Measurements from ENCODE around the gene KLF11. TPM values are rescaled to one million over a fixed set of nuclear protein-coding genes. Genes with fewer than 3 reads are reported as not detected.

Gene KLF11
- total RNA-seq, 4 donors from 2014 or later, result 20.1 to 57.2 (median 33.6) TPM

GRCh38 chr2:10094271-10094814 is 51.0 kb downstream of the KLF11 start:
- H3K9me3 ChIP-seq, result no peaks in the 10 kb centered on the region
- H3K36me3 ChIP-seq, result no peaks in the 10 kb centered on the region
- H3K27ac ChIP-seq, result no peak overlapping the region
- ATAC-seq, result no peak
- TF ChIP-seq EP300 (IDR thresholded peaks at IDR 0.05) (no peak), POLR2A (IDR thresholded peaks at IDR 0.05) (no peak), POLR2AphosphoS5 (IDR thresholded peaks at IDR 0.05) (no peak), CTCF (IDR thresholded peaks at IDR 0.05) (no peak)
- H3K4me1 ChIP-seq, result peaks cover 0 to 18% (median 11%) of the 10 kb centered on the region in 3 donors
- H3K27me3 ChIP-seq, result peaks cover 29% of the 10 kb centered on the region
- H3K4me3 ChIP-seq, result no peak overlapping the region
- 80 to 92% methylated on average over 2 of the region's 13 CpGs for WGBS, 2 donors (ENCODE audit: low coverage in 1 of 2)

- Histone ChIP-seq H3K9me3 (no peaks in the 10 kb centered on the region), H3K27me3 (peaks cover 29% of the 10 kb centered on the region), H3K36me3 (no peaks in the 10 kb centered on the region), H3K4me3 (no peak overlapping the region), H3K4me1 (peaks cover 0 to 18% (median 11%) of the 10 kb centered on the region in 3 donors), H3K27ac (no peak overlapping the region)
- no peak for TF ChIP-seq CTCF (IDR thresholded peaks at IDR 0.05)
- TF ChIP-seq EP300 (IDR thresholded peaks at IDR 0.05), result no peak
- TF ChIP-seq POLR2AphosphoS5 (IDR thresholded peaks at IDR 0.05), result no peak
- TF ChIP-seq POLR2A (IDR thresholded peaks at IDR 0.05), result no peak
- ATAC-seq, result no peak
- 80 to 87% methylated on average over 9 of the region's 9 CpGs for WGBS, 2 donors (ENCODE audit: low coverage in 1 of 2)
These were observed 51.8 kb downstream of the KLF11 start for GRCh38 chr2:10095175-10095574.

GRCh38 chr2:10096641-10097040 is 53.3 kb downstream of the KLF11 start:
- H3K27ac ChIP-seq, result no peak overlapping the region
- H3K4me3 ChIP-seq, result no peak overlapping the region
- H3K36me3 ChIP-seq, result no peaks in the 10 kb centered on the region
- H3K9me3 ChIP-seq, result no peaks in the 10 kb centered on the region
- ATAC-seq, result no peak
- peaks cover 22% of the 10 kb centered on the region for H3K27me3 ChIP-seq
- 90 to 100% methylated on average over 1 to 2 of the region's 10 CpGs for WGBS, 2 donors (ENCODE audit: low coverage in 1 of 2)
- TF ChIP-seq EP300 (IDR thresholded peaks at IDR 0.05), result no peak
- no peak for TF ChIP-seq POLR2AphosphoS5 (IDR thresholded peaks at IDR 0.05)
- TF ChIP-seq CTCF (IDR thresholded peaks at IDR 0.05), result no peak
- no peak for TF ChIP-seq POLR2A (IDR thresholded peaks at IDR 0.05)
- peaks cover 0 to 12% (median 6%) of the 10 kb centered on the region in 3 donors for H3K4me1 ChIP-seq

- peaks cover 0 to 11% (median 6%) of the 10 kb centered on the region in 3 donors for H3K4me1 ChIP-seq
- no peak overlapping the region for H3K27ac ChIP-seq
- no peak overlapping the region for H3K4me3 ChIP-seq
- H3K27me3 ChIP-seq, result peaks cover 16% of the 10 kb centered on the region
- H3K36me3 ChIP-seq, result no peaks in the 10 kb centered on the region
- WGBS, 2 donors (ENCODE audit: low coverage in 1 of 2), result 79 to 80% methylated on average over 6 of the region's 16 CpGs
- no peaks in the 10 kb centered on the region for H3K9me3 ChIP-seq
- no peak for TF ChIP-seq POLR2AphosphoS5 (IDR thresholded peaks at IDR 0.05)
- no peak for TF ChIP-seq POLR2A (IDR thresholded peaks at IDR 0.05)
- TF ChIP-seq CTCF (IDR thresholded peaks at IDR 0.05), result peak; percentile 91 to 96 (median 94)
- no peak for TF ChIP-seq EP300 (IDR thresholded peaks at IDR 0.05)
- ATAC-seq, result peak; percentile 94
These were observed 54.2 kb downstream of the KLF11 start for GRCh38 chr2:10097352-10098148.

Data from gastroesophageal sphincter (tissue), 4 donors.